Measurements from ENCODE around the gene ATF7.

The ATF7 gene

GRCh38 chr12:53499266-53500141 is 126.7 kb downstream of the ATF7 start, which contains the start of gene MAP3K12:
TSS of gene MAP3K12 (minus strand) at chr12:53499458. CDS start at chr12:53487391, 12,067 bp downstream.
- Histone ChIP-seq H3K9me2 (ENCODE audit: low read depth, low read length) (no peaks in the 10 kb centered on the region), H3K4me3 (ENCODE audit: low read depth, low read length, poor library complexity, severe bottlenecking) (peak within 1 kb of the TSS; percentile 80), H3F3A (ENCODE audit: insufficient read depth, low read length) (no peaks in the 10 kb centered on the region), H3K27me3 (ENCODE audit: insufficient read depth, low read length) (no peaks in the 10 kb centered on the region), H3K9ac (ENCODE audit: low read length) (peak within 1 kb of the TSS; percentile 80), H4K20me1 (ENCODE audit: insufficient read depth, low read length) (no peaks in the 10 kb centered on the region), H2AFZ (ENCODE audit: low read length) (no peak within 1 kb of the TSS), H3K9me3 (ENCODE audit: low read length) (no peaks in the 10 kb centered on the region), H3K79me2 (ENCODE audit: insufficient read depth, low read length) (peaks cover 7% of the 10 kb centered on the region; the same call in 1 of the 2 replicates), H3K4me1 (ENCODE audit: insufficient read depth, low read length, severe bottlenecking) (peaks cover 30% of the 10 kb centered on the region), H3K27ac (ENCODE audit: low read depth, low read length, poor library complexity, severe bottlenecking) (peak within 1 kb of the TSS; percentile 86), H3K4me2 (ENCODE audit: low read length) (peak within 1 kb of the TSS; percentile 97), H3K36me3 (ENCODE audit: insufficient read depth, low read length) (peaks cover 6% of the 10 kb centered on the region; the same call in 1 of the 2 replicates)
- no peak for TF ChIP-seq EZH2 (IDR thresholded peaks at IDR 0.05; ENCODE audit: borderline replicate concordance, low read length)
- TF ChIP-seq CTCF (IDR thresholded peaks at IDR 0.05; ENCODE audit: low read length): peak; percentile 12; the same call in 1 of the 2 replicates

GRCh38 chr12:53498235-53498630 is 127.9 kb downstream of the ATF7 start:
- no peaks in the 10 kb centered on the region for H3K27me3 ChIP-seq (ENCODE audit: insufficient read depth, low read length)
- peaks cover 40% of the 10 kb centered on the region for H3K4me1 ChIP-seq (ENCODE audit: insufficient read depth, low read length, severe bottlenecking)
- H3K36me3 ChIP-seq (ENCODE audit: insufficient read depth, low read length): no peaks in the 10 kb centered on the region
- no peak overlapping the region for H3K4me2 ChIP-seq (ENCODE audit: low read length)
- H3K79me2 ChIP-seq (ENCODE audit: insufficient read depth, low read length): peaks cover 7% of the 10 kb centered on the region; the same call in 1 of the 2 replicates
- H3K9ac ChIP-seq (ENCODE audit: low read length): no peak overlapping the region
- H3K9me2 ChIP-seq (ENCODE audit: low read depth, low read length): no peaks in the 10 kb centered on the region
- H2AFZ ChIP-seq (ENCODE audit: low read length): no peak overlapping the region
- no peaks in the 10 kb centered on the region for H3F3A ChIP-seq (ENCODE audit: insufficient read depth, low read length)
- H4K20me1 ChIP-seq (ENCODE audit: insufficient read depth, low read length): no peaks in the 10 kb centered on the region
- no peak overlapping the region for H3K4me3 ChIP-seq (ENCODE audit: low read depth, low read length, poor library complexity, severe bottlenecking)
- TF ChIP-seq EZH2 (IDR thresholded peaks at IDR 0.05; ENCODE audit: borderline replicate concordance, low read length) (no peak), CTCF (IDR thresholded peaks at IDR 0.05; ENCODE audit: low read length) (no peak)
- H3K9me3 ChIP-seq (ENCODE audit: low read length): no peaks in the 10 kb centered on the region
- no peak overlapping the region for H3K27ac ChIP-seq (ENCODE audit: low read depth, low read length, poor library complexity, severe bottlenecking)

GRCh38 chr12:53497461-53497860 is 128.7 kb downstream of the ATF7 start:
- Histone ChIP-seq H3K4me1 (ENCODE audit: insufficient read depth, low read length, severe bottlenecking) (peaks cover 40% of the 10 kb centered on the region), H3K79me2 (ENCODE audit: insufficient read depth, low read length) (peaks cover 7% of the 10 kb centered on the region; the same call in 1 of the 2 replicates), H3K9me2 (ENCODE audit: low read depth, low read length) (no peaks in the 10 kb centered on the region), H3K4me2 (ENCODE audit: low read length) (no peak overlapping the region), H4K20me1 (ENCODE audit: insufficient read depth, low read length) (no peaks in the 10 kb centered on the region), H3K36me3 (ENCODE audit: insufficient read depth, low read length) (no peaks in the 10 kb centered on the region), H3K9ac (ENCODE audit: low read length) (no peak overlapping the region), H3K27ac (ENCODE audit: low read depth, low read length, poor library complexity, severe bottlenecking) (no peak overlapping the region), H3K27me3 (ENCODE audit: insufficient read depth, low read length) (no peaks in the 10 kb centered on the region), H2AFZ (ENCODE audit: low read length) (no peak overlapping the region), H3K9me3 (ENCODE audit: low read length) (no peaks in the 10 kb centered on the region), H3K4me3 (ENCODE audit: low read depth, low read length, poor library complexity, severe bottlenecking) (no peak overlapping the region), H3F3A (ENCODE audit: insufficient read depth, low read length) (no peaks in the 10 kb centered on the region)
- TF ChIP-seq EZH2 (IDR thresholded peaks at IDR 0.05; ENCODE audit: borderline replicate concordance, low read length): no peak
- TF ChIP-seq CTCF (IDR thresholded peaks at IDR 0.05; ENCODE audit: low read length): no peak
